Measurements from ENCODE around the gene HCRTR1. TPM values are rescaled to one million over a fixed set of nuclear protein-coding genes. Genes with fewer than 3 reads are reported as not detected.

HCRTR1 gene
- total RNA-seq, 4 donors from 2014 or later: 1.7 TPM; not detected in 3

- TF ChIP-seq CTCF (IDR thresholded peaks at IDR 0.05; ENCODE audit: low read depth): no peak
Measured at GRCh38 chr1:31625561-31626222, 8.2 kb downstream of the HCRTR1 start.

GRCh38 chr1:31626223-31627207 is 9.0 kb downstream of the HCRTR1 start:
- no peak for TF ChIP-seq CTCF (IDR thresholded peaks at IDR 0.05; ENCODE audit: low read depth)

- TF ChIP-seq CTCF (IDR thresholded peaks at IDR 0.05; ENCODE audit: low read depth): no peak
Measured at GRCh38 chr1:31627301-31627929, 9.9 kb downstream of the HCRTR1 start.

- no peak for TF ChIP-seq CTCF (IDR thresholded peaks at IDR 0.05; ENCODE audit: low read depth)
Measured at GRCh38 chr1:31627930-31628559, 10.6 kb downstream of the HCRTR1 start.

DNA sequence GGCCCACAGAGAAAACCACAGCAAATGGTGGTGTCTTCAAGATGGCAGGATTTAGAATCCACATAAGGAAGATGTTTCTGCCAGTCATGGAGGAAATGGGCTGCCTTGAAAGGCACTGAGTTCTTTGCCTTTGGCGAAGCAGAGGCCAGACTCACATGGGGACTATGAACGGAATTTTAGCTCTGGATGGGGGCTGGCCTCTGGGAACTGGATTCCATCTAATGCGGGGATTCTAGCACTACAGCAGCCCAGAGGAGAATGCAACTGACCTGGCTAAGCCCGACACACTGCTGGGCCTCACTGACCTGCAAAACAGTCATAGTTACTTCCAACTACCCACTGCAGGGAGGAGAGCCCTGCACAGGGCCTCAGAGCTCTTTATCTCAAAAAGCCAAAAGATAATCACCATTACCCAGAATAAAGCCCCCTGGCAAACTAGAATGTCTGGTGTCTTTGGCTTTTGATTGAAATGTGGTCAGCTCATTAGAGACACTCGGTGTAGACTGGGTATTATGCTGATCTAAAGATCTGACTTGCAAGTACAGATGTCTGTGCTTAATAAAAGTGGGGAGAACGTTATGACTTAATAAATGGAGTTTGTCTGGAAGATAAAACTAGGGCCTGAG is 11.6 kb downstream of the HCRTR1 start:
- TF ChIP-seq CTCF (IDR thresholded peaks at IDR 0.05; ENCODE audit: low read depth): no peak

DNA sequence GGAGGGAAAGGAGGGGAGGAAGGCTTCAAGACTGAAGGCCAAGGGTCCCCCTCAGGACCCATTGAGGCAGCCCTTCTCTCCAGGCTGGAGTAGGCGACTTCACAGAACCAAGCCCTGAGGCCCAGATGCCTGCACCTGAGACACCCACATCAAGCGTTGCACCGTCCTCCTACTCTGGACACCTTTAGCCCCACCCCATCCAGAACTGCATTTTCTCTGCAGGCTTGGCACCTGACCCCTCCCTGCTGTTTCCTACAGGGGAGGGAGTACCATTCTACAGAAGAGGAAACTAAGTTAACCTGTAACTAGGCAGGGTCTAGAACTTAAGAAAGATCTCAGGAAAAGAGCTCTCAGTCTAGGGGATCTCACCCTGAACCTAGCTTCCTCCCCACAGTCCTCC is 15.2 kb downstream of the HCRTR1 start:
- TF ChIP-seq CTCF (IDR thresholded peaks at IDR 0.05; ENCODE audit: low read depth): no peak
